Gastrocnemius medialis (tissue), 4 donors: ENCODE data around the gene EGFR. TPM values are rescaled to one million over a fixed set of nuclear protein-coding genes. Genes with fewer than 3 reads are reported as not detected.

Experiments
- ATAC-seq, 2 donors: fragments of 150-250 bp; one replicate each; pipeline ENCODE4 v1.9.1; 2016
- DNase-seq, 2 donors: peaks; one replicate each; pipeline ENCODE4 v3.0.0-alpha.2; 2019
- H3K27ac ChIP-seq, 4 donors: fragments of 200-600 bp; sonication (generic); 1 replicate in 1 of 4; 2 replicates in 3 of 4; pipeline ENCODE4 v1.5.1; 2016 to 2018; ENCODE audit warnings: mild to moderate bottlenecking in 2 of 4, moderate library complexity in 1 of 4
- H3K27me3 ChIP-seq, 3 donors: fragments of 200-600 bp; sonication (generic) in 2 of 3; 1 replicate in 1 of 3; 2 replicates in 2 of 3; pipeline versions ENCODE4 v1.5.1 to v1.6.0; 2016 to 2019; ENCODE audit warnings: mild to moderate bottlenecking in 1 of 3, moderate library complexity in 1 of 3
- H3K36me3 ChIP-seq, 2 donors: fragments of 200-600 bp; sonication (generic) in 1 of 2; one replicate each; pipeline ENCODE4 v1.5.1; 2017 to 2018
- H3K4me1 ChIP-seq, 2 donors: fragments of 200-600 bp; sonication (generic) in 1 of 2; one replicate each; pipeline ENCODE4 v1.5.1; 2016 to 2017; ENCODE audit warnings: mild to moderate bottlenecking in 2 of 2
- H3K4me3 ChIP-seq, 4 donors: fragments of 200-600 bp; sonication (generic) in 3 of 4; 1 replicate in 1 of 4; 2 replicates in 3 of 4; pipeline ENCODE4 v1.5.1; 2016 to 2019; ENCODE audit warnings: mild to moderate bottlenecking in 2 of 4
- H3K9me3 ChIP-seq, 3 donors: fragments of 200-600 bp; sonication (generic) in 2 of 3; 1 replicate in 1 of 3; 2 replicates in 2 of 3; pipeline ENCODE4 v1.5.1; 2016 to 2019
- POLR2A ChIP-seq, 2 donors: fragments of 450-650 bp; IDR thresholded peaks; one replicate each; pipeline ENCODE4 v1.6.1; 2017; ENCODE audit warnings: antibody characterized with exemption in 2 of 2, mild to moderate bottlenecking in 2 of 2, moderate library complexity in 2 of 2
- in situ Hi-C, 4 donors: fragments of 200-750 bp; cut with MboI; loops; one replicate each; pipeline versions ENCODE4 v1.15.0 to v1.8.0; 2017; ENCODE audit warnings: low sequenced_read_pairs in 4 of 4
- intact Hi-C: fragments of 100-400 bp; cut with DNase I; formaldehyde crosslinking; loops from one replicate; pipeline ENCODE4 v1.15.1; 2023; ENCODE audit warnings: low total_unique reads
- total RNA-seq, 4 donors: library from RNA; depleted of rRNA; stranded (reverse); fragments of >200 nt; gene quantifications; one replicate each; pipeline versions ENCODE4 v1.1.0 to v1.2.3, GENCODE V29; 2016
- TF ChIP-seq, protein P1 (sequence below), 5 experiments: fragments of 450-650 bp in 3 of 5; fragments of 200-600 bp in 2 of 5; sonication (generic) in 2 of 5; IDR thresholded peaks in 4 of 5; conservative IDR thresholded peaks in 1 of 5; 1 replicate in 4 of 5; 2 replicates in 1 of 5; pipeline ENCODE4 v1.5.1; 2016 to 2019; ENCODE audit warnings: antibody characterized with exemption in 5 of 5, mild to moderate bottlenecking in 3 of 5, moderate library complexity in 3 of 5

EGFR gene
- total RNA-seq, 4 donors from 2014 or later, result 28.0 to 34.8 (median 29.4) TPM

DNA sequence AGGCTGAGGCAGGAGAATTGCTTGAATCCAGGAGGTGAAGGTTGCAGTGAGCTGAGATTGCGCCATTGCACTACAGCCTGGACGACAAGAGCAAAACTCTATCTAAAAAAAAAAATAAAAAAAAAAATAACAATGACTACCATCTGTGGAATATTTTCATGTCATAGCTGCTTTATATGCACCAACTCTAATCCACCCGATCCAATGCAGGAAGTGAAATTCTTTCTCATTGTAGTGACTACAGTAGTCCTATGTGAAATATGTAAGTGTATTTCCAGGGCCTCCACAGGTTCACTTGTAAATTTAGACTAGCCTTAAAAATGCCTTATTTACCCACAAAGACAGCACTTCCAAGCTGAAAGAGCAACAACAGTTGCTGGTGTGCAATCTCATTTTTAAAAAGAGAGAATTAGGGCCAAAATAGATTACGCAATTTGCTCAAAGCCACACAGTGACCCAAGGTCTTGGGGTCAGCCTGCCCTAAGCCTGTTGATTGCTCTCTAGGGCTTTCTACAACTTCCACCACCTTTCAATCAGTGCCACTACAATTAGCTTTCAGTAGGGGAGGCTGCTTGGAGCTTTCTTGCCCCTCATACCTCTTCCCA, 25.8 kb upstream of the EGFR start:
- H3K9me3 ChIP-seq, result no peaks in the 10 kb centered on the region
- intact Hi-C loops, result no loop called here

GRCh38 chr7:54995166-54995565, 23.7 kb upstream of the EGFR start:
- H3K9me3 ChIP-seq, result no peaks in the 10 kb centered on the region
- H3K4me1 ChIP-seq, result peaks cover 0 to 4% of the 10 kb centered on the region in 2 donors
- TF ChIP-seq POLR2A (IDR thresholded peaks at IDR 0.05), result no peak
- TF ChIP-seq, protein P1, sequence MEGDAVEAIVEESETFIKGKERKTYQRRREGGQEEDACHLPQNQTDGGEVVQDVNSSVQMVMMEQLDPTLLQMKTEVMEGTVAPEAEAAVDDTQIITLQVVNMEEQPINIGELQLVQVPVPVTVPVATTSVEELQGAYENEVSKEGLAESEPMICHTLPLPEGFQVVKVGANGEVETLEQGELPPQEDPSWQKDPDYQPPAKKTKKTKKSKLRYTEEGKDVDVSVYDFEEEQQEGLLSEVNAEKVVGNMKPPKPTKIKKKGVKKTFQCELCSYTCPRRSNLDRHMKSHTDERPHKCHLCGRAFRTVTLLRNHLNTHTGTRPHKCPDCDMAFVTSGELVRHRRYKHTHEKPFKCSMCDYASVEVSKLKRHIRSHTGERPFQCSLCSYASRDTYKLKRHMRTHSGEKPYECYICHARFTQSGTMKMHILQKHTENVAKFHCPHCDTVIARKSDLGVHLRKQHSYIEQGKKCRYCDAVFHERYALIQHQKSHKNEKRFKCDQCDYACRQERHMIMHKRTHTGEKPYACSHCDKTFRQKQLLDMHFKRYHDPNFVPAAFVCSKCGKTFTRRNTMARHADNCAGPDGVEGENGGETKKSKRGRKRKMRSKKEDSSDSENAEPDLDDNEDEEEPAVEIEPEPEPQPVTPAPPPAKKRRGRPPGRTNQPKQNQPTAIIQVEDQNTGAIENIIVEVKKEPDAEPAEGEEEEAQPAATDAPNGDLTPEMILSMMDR (IDR thresholded peaks at IDR 0.05 in 4 of 5, conservative IDR thresholded peaks at IDR 0.05 in 1 of 5), result no peak
- intact Hi-C loops, result no loop called here
- no peak for DNase-seq
- H3K4me3 ChIP-seq, result no peak overlapping the region
- no peak overlapping the region for H3K27ac ChIP-seq
- no peaks in the 10 kb centered on the region for H3K36me3 ChIP-seq
- H3K27me3 ChIP-seq, result no peaks in the 10 kb centered on the region
- in situ Hi-C loops, result no loop called here
- ATAC-seq, result no peak

More for the DNA sequence above, 25.8 kb upstream of the EGFR start:
- no peak overlapping the region for H3K27ac ChIP-seq
- H3K36me3 ChIP-seq, result no peaks in the 10 kb centered on the region
- H3K27me3 ChIP-seq, result no peaks in the 10 kb centered on the region
- ATAC-seq (peak in 1 of 2 donors; percentile 65), DNase-seq (no peak)
- H3K4me1 ChIP-seq, result peaks cover 0 to 4% of the 10 kb centered on the region in 2 donors
- TF ChIP-seq, protein P1 (IDR thresholded peaks at IDR 0.05 in 4 of 5, conservative IDR thresholded peaks at IDR 0.05 in 1 of 5), result no peak
- no peak for TF ChIP-seq POLR2A (IDR thresholded peaks at IDR 0.05)
- in situ Hi-C loops, result no loop called here
- H3K4me3 ChIP-seq, result no peak overlapping the region

GRCh38 chr7:54995610-54996363, 23.0 kb upstream of the EGFR start:
- no peak for TF ChIP-seq POLR2A (IDR thresholded peaks at IDR 0.05)
- TF ChIP-seq, protein P1 (IDR thresholded peaks at IDR 0.05 in 4 of 5, conservative IDR thresholded peaks at IDR 0.05 in 1 of 5), result no peak
- no peak for ATAC-seq
- in situ Hi-C loops (no loop called here), intact Hi-C loops (no loop called here)
- H3K9me3 ChIP-seq, result no peaks in the 10 kb centered on the region
- no peak for DNase-seq
- no peaks in the 10 kb centered on the region for H3K27me3 ChIP-seq
- H3K4me1 ChIP-seq, result peaks cover 0 to 4% of the 10 kb centered on the region in 2 donors
- no peak overlapping the region for H3K27ac ChIP-seq
- no peak overlapping the region for H3K4me3 ChIP-seq
- no peaks in the 10 kb centered on the region for H3K36me3 ChIP-seq

- intact Hi-C loops, result no loop called here
- ATAC-seq, result no peak
Observed at GRCh38 chr7:54996391-54996790, 22.4 kb upstream of the EGFR start.

More at GRCh38 chr7:54996391-54996790, 22.4 kb upstream of the EGFR start:
- in situ Hi-C loops, result no loop called here
- no peak for DNase-seq
- Histone ChIP-seq H3K27me3 (no peaks in the 10 kb centered on the region), H3K4me1 (peaks cover 0 to 4% of the 10 kb centered on the region in 2 donors), H3K9me3 (no peaks in the 10 kb centered on the region), H3K4me3 (no peak overlapping the region), H3K36me3 (no peaks in the 10 kb centered on the region), H3K27ac (no peak overlapping the region)
- no peak for TF ChIP-seq POLR2A (IDR thresholded peaks at IDR 0.05)
- TF ChIP-seq, protein P1 (IDR thresholded peaks at IDR 0.05 in 4 of 5, conservative IDR thresholded peaks at IDR 0.05 in 1 of 5), result no peak
